ENCODE data around the gene BTBD9. TPM values are rescaled to one million over a fixed set of nuclear protein-coding genes. Genes with fewer than 3 reads are reported as not detected.

Gene BTBD9
- polyA plus RNA-seq, 2 of the 4 experiments (the other 2 are of a cell fraction) = 2.3 to 4.6 TPM

GRCh38 chr6:38302838-38303237 lies 336.9 kb downstream of the BTBD9 start (continued):
- no peak for TF ChIP-seq MAX (IDR thresholded peaks at IDR 0.05)
- no peak for TF ChIP-seq RFX5 (IDR thresholded peaks at IDR 0.05)
- TF ChIP-seq KDM5A (IDR thresholded peaks at IDR 0.05) = no peak
- no peak for TF ChIP-seq MAFK (IDR thresholded peaks at IDR 0.05; ENCODE audit: partially characterized antibody)
- TF ChIP-seq CHD4 (IDR thresholded peaks at IDR 0.05; ENCODE audit: borderline replicate concordance) = no peak

- WGBS (ENCODE audit: missing lambda C conversion rate) = 96% methylated on average over 1 of the region's 1 CpG
- DNase-seq (ENCODE audit: low read depth in 1 of 2, low spot score in 1 of 2) = no peak
- FAIRE-seq = no peak
- Histone ChIP-seq H3K4me3 (no peak overlapping the region), H3K9me3 (no peaks in the 10 kb centered on the region), H3K4me1 (no peaks in the 10 kb centered on the region), H3K4me2 (no peak overlapping the region), H3K27ac (no peak overlapping the region)
- POLR2A ChIA-PET = no interaction called here
- TF ChIP-seq HOXA7 (CRISPR knock-in tag; IDR thresholded peaks at IDR 0.05) = no peak
- no peak for TF ChIP-seq CHD4 (IDR thresholded peaks at IDR 0.05; ENCODE audit: borderline replicate concordance)
- TF ChIP-seq RFX5 (IDR thresholded peaks at IDR 0.05) = no peak
- TF ChIP-seq CBX2 (IDR thresholded peaks at IDR 0.05; ENCODE audit: borderline replicate concordance, low read depth) = no peak
- no peak for TF ChIP-seq HOXB13 (CRISPR knock-in tag; IDR thresholded peaks at IDR 0.05; ENCODE audit: low read depth)
- TF ChIP-seq HEYL (CRISPR knock-in tag; IDR thresholded peaks at IDR 0.05) = no peak
- TF ChIP-seq MAZ (IDR thresholded peaks at IDR 0.05; ENCODE audit: borderline replicate concordance, low read depth, low read length) = no peak
- CTCF ChIA-PET = no interaction called here
- ATAC-seq = no peak
These were observed 337.6 kb downstream of the BTBD9 start for GRCh38 chr6:38302081-38302480.

GRCh38 chr6:38290133-38290799 lies 349.5 kb downstream of the BTBD9 start:
- H3K4me1 ChIP-seq = no peaks in the 10 kb centered on the region
- POLR2A ChIA-PET = no interaction called here
- FAIRE-seq (no peak), DNase-seq (ENCODE audit: low read depth in 1 of 2, low spot score in 1 of 2) (no peak), ATAC-seq (no peak)
- no peak overlapping the region for H3K4me2 ChIP-seq
- no peak overlapping the region for H3K4me3 ChIP-seq
- 77% methylated on average over 3 of the region's 3 CpGs for WGBS (ENCODE audit: missing lambda C conversion rate)
- TF ChIP-seq PBX3 (IDR thresholded peaks at IDR 0.05) (no peak), USF2 (IDR thresholded peaks at IDR 0.05) (no peak), HOXA7 (CRISPR knock-in tag; IDR thresholded peaks at IDR 0.05) (no peak), RNF2 (IDR thresholded peaks at IDR 0.05; ENCODE audit: borderline replicate concordance, low read depth) (no peak), CBX8 (IDR thresholded peaks at IDR 0.05) (no peak), FOSB (CRISPR knock-in tag; IDR thresholded peaks at IDR 0.05) (no peak), HOXB13 (CRISPR knock-in tag; IDR thresholded peaks at IDR 0.05; ENCODE audit: low read depth) (no peak), TP53 (CRISPR knock-in tag; IDR thresholded peaks at IDR 0.05) (no peak), POLR2A (IDR thresholded peaks at IDR 0.05; ENCODE audit: low read length) (no peak), RCOR1 (IDR thresholded peaks at IDR 0.05; ENCODE audit: low read depth, low read length) (no peak), ESRRA (IDR thresholded peaks at IDR 0.05; ENCODE audit: borderline replicate concordance, low read length) (no peak), NFE2L2 (conservative IDR thresholded peaks at IDR 0.05; ENCODE audit: low read length) (no peak), E2F6 (IDR thresholded peaks at IDR 0.05; ENCODE audit: borderline replicate concordance, low read depth) (no peak), EHF (CRISPR knock-in tag; IDR thresholded peaks at IDR 0.05) (no peak), CEBPB (IDR thresholded peaks at IDR 0.05) (no peak), CTCF (IDR thresholded peaks at IDR 0.05) (no peak), MAZ (IDR thresholded peaks at IDR 0.05; ENCODE audit: borderline replicate concordance, low read depth, low read length) (no peak), BHLHE40 (IDR thresholded peaks at IDR 0.05; ENCODE audit: low read depth, low read length) (no peak), TFCP2L1 (CRISPR knock-in tag; IDR thresholded peaks at IDR 0.05) (no peak)
- H3K9me3 ChIP-seq = no peaks in the 10 kb centered on the region
- CTCF ChIA-PET = no interaction called here
- H3K27ac ChIP-seq = no peak overlapping the region

Measured in A549 (cell line).